Right ventricle myocardium inferior (tissue), 1 donor: ENCODE results near the gene OTOA. TPM values are rescaled to one million over a fixed set of nuclear protein-coding genes. Genes with fewer than 3 reads are reported as not detected.
A peak's percentile ranks its signal among the peaks of the same experiment; 100 is the strongest.
"Not testable (repeated sequence)": the region's sequence is repeated elsewhere in the genome, so short reads cannot be mapped to it uniquely, and the experiment has no call there.

ENCODE experiments used
- ATAC-seq: fragments of 200-7000 bp; cut with Tn5 transposase; one replicate; pipeline ENCODE4 v1.9.1; 2020; ENCODE audit warnings: mild to moderate bottlenecking, moderate library complexity
- DNase-seq: peaks from one replicate; pipeline ENCODE4 v3.0.0; 2021; ENCODE audit errors: missing footprints
- intact Hi-C: fragments of 100-400 bp; cut with DNase I; formaldehyde crosslinking; loops from one replicate; pipeline ENCODE4 v1.11.0; 2022
- long read RNA-seq: library from polyadenylated mRNA; unstranded; transcript quantifications from one replicate; pipeline ENCODE4 v2.0.0, GENCODE V29; 2021
- total RNA-seq: library from RNA; stranded (reverse); fragmentation: NEBNext Ultra II Directional; extraction: Animal tissue kit (Norgen Biotek cat#: 25700); gene quantifications from one replicate; pipeline ENCODE4 v1.2.1, GENCODE V29; 2021
- donor health status: DM: no; HTN: yes; CAD: no; lungs with severe emphysema.

The OTOA gene
- total RNA-seq: not detected
- long read RNA-seq: 0 reads

GRCh38 chr16:21663889-21664647 is at the start of gene OTOA:
OTOA (plus strand) TSS chr16:21663968; CDS start chr16:21678515, 14,547 bp downstream.
- intact Hi-C loops: no loop called here
- DNase-seq: no peak
- no peak for ATAC-seq

- DNase-seq: no peak
- intact Hi-C loops: no loop called here
- ATAC-seq: no peak
These were observed 48.9 kb upstream of the OTOA start for GRCh38 chr16:21614896-21615295.

- DNase-seq: no peak
- ATAC-seq: no peak
- intact Hi-C loops: no loop called here
These were observed 46.2 kb upstream of the OTOA start for GRCh38 chr16:21617607-21618006.

- intact Hi-C loops: no loop called here
- ATAC-seq (no peak), DNase-seq (no peak)
These were observed 45.5 kb upstream of the OTOA start for GRCh38 chr16:21618281-21618680.

GRCh38 chr16:21619765-21620425 is 43.9 kb upstream of the OTOA start:
- intact Hi-C loops: no loop called here
- no peak for ATAC-seq

GRCh38 chr16:21620592-21620991 is 43.2 kb upstream of the OTOA start:
- intact Hi-C loops: no loop called here
- ATAC-seq (no peak), DNase-seq (no peak)

More at GRCh38 chr16:21619765-21620425, 43.9 kb upstream of the OTOA start:
- DNase-seq: no peak

- no peak for ATAC-seq
- no peak for DNase-seq
- intact Hi-C loops: no loop called here
These were observed 41.2 kb upstream of the OTOA start for GRCh38 chr16:21622545-21622944.

- DNase-seq: no peak
- ATAC-seq: no peak
- intact Hi-C loops: no loop called here
These were observed 38.7 kb upstream of the OTOA start for GRCh38 chr16:21625026-21625425.

- DNase-seq (no peak), ATAC-seq (peak; percentile 34)
- intact Hi-C loops: no loop called here
These were observed 37.0 kb upstream of the OTOA start for GRCh38 chr16:21626659-21627277.

- intact Hi-C loops: no loop called here
- DNase-seq (no peak), ATAC-seq (no peak)
These were observed 35.5 kb upstream of the OTOA start for GRCh38 chr16:21628121-21628726.

GRCh38 chr16:21628772-21629171 is 35.0 kb upstream of the OTOA start:
- intact Hi-C loops: no loop called here
- ATAC-seq (no peak), DNase-seq (no peak)

GRCh38 chr16:21629616-21630539 is 33.9 kb upstream of the OTOA start:
- DNase-seq, ATAC-seq, intact Hi-C loops: not testable (repeated sequence)

GRCh38 chr16:21630866-21631265 is 32.9 kb upstream of the OTOA start:
- DNase-seq, ATAC-seq, intact Hi-C loops: not testable (repeated sequence)

GRCh38 chr16:21631376-21631775 is 32.4 kb upstream of the OTOA start:
- ATAC-seq, DNase-seq, intact Hi-C loops: not testable (repeated sequence)

- ATAC-seq, DNase-seq, intact Hi-C loops: not testable (repeated sequence)
These were observed 31.7 kb upstream of the OTOA start for GRCh38 chr16:21631951-21632575.

GRCh38 chr16:21634216-21634615 is 29.6 kb upstream of the OTOA start:
- intact Hi-C loops: no loop called here
- DNase-seq (no peak), ATAC-seq (no peak)

- intact Hi-C loops, DNase-seq, ATAC-seq: not testable (repeated sequence)
These were observed 28.1 kb upstream of the OTOA start for GRCh38 chr16:21635694-21636093.
